CD4-positive, alpha-beta T cell (primary cell): ENCODE data around the gene COX11. TPM values are rescaled to one million over a fixed set of nuclear protein-coding genes. Genes with fewer than 3 reads are reported as not detected.

ENCODE experiments used
- ATAC-seq: fragments of 200-7000 bp; cut with Tn5 transposase; one replicate; pipeline ENCODE4 v1.10.0; 2022; ENCODE audit warnings: mild to moderate bottlenecking; ENCODE audit not compliant: poor library complexity
- CTCF ChIA-PET: fragments of 350-600 bp; sonication (Branson Sonifier 250); formaldehyde crosslinking; loops from one replicate; lab custom pipeline; 2021; ENCODE audit warnings: antibody characterized with exemption, inconsistent platforms; lab: Charles Lee
- POLR2A ChIA-PET: fragments of 350-600 bp; sonication (Branson Sonifier 250); formaldehyde crosslinking; loops from one replicate; lab custom pipeline; 2021; ENCODE audit warnings: antibody characterized with exemption, inconsistent platforms; lab: Charles Lee
- DNase-seq, 14 experiments: peaks; one replicate each; pipeline ENCODE4 v3.0.0-alpha.2; 2013 to 2020; ENCODE audit warnings: mixed read lengths in 2 of 14
- H3K27ac ChIP-seq, 2 donors: one replicate each; pipeline versions ENCODE4 v1.5.1 to v1.7.0; 2013; ENCODE audit warnings: low read length in 2 of 2, low read depth in 1 of 2, mild to moderate bottlenecking in 1 of 2
- H3K27me3 ChIP-seq, 2 experiments: 1 replicate in 1 of 2; 2 replicates in 1 of 2; pipeline versions ENCODE4 v1.6.1 to v1.7.0; 2013; ENCODE audit warnings: low read length in 2 of 2, control low read depth in 1 of 2, mild to moderate bottlenecking in 1 of 2, moderate library complexity in 1 of 2; ENCODE audit not compliant: insufficient read depth in 2 of 2, control insufficient read depth in 1 of 2
- H3K36me3 ChIP-seq: one replicate; pipeline ENCODE4 v1.6.1; 2013; ENCODE audit warnings: low read length, control low read depth; ENCODE audit not compliant: insufficient read depth
- H3K4me1 ChIP-seq: one replicate; pipeline ENCODE4 v1.6.1; 2013; ENCODE audit warnings: low read length, control low read depth; ENCODE audit not compliant: insufficient read depth
- H3K4me3 ChIP-seq: one replicate; pipeline ENCODE4 v1.5.1; 2013; ENCODE audit warnings: mild to moderate bottlenecking, low read length, moderate library complexity
- H3K9me3 ChIP-seq, 2 experiments: 1 replicate in 1 of 2; 2 replicates in 1 of 2; pipeline versions ENCODE4 v1.6.1 to v1.7.0; 2013; ENCODE audit warnings: low read length in 2 of 2, mild to moderate bottlenecking in 2 of 2, control low read depth in 1 of 2, moderate library complexity in 1 of 2; ENCODE audit not compliant: control insufficient read depth in 1 of 2, insufficient read depth in 1 of 2
- H3K27ac Mint-ChIP-seq: one replicate; pipeline ENCODE4 v1.8.0; 2020; ENCODE audit warnings: mixed read lengths
- H3K27me3 Mint-ChIP-seq: one replicate; pipeline ENCODE4 v1.8.0; 2021; ENCODE audit warnings: mixed read lengths
- H3K36me3 Mint-ChIP-seq: one replicate; pipeline ENCODE4 v1.8.0; 2021; ENCODE audit warnings: low read depth, mixed read lengths
- H3K4me1 Mint-ChIP-seq: one replicate; pipeline ENCODE4 v1.8.0; 2021; ENCODE audit warnings: low read depth, mixed read lengths
- H3K4me3 Mint-ChIP-seq: one replicate; pipeline ENCODE4 v1.8.0; 2020; ENCODE audit warnings: mild to moderate bottlenecking, mixed read lengths
- H3K9me3 Mint-ChIP-seq: one replicate; pipeline ENCODE4 v1.8.0; 2020; ENCODE audit warnings: mixed read lengths
- CTCF ChIP-seq: fragments of 200-600 bp; IDR thresholded peaks from one replicate; pipeline ENCODE4 v1.8.0; 2022; ENCODE audit warnings: antibody characterized with exemption, mild to moderate bottlenecking
- intact Hi-C, 2 experiments: fragments of 100-400 bp; cut with DNase I in 1 of 2; cut with micrococcal nuclease in 1 of 2; formaldehyde crosslinking; loops; one replicate each; pipeline versions ENCODE4 v1.15.1 to v1.9.0; 2023 to 2025; cut with DNase I, micrococcal nuclease
- total RNA-seq, 174 experiments: library from RNA in 2 of 174; stranded (reverse) in 2 of 174; gene quantifications; one replicate each; pipeline ENCODE4 v1.2.3 and lab custom pipeline; 2021 to 2026

COX11 gene
- total RNA-seq, 2 experiments from 2014 or later, result 24.1 to 30.3 TPM

DNA sequence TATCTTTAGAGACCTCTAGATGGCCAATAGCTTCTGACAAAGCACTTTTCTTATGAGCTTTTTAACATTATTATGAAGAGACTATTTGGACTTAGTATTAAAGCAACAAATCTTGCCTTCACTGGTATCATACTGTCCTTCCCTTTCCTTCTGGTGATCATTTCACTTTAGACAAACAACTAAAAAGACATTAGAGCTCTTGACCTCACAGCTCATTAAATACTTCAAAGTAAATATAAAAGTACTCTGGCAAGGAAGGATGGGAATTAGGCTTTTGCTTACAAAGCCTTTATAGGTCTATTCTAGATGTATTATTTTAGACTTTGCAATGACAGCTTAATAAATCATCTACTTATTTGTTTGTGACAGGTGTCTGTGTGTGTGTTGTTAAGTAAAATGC lies 11.2 kb upstream of the COX11 start:
- Histone ChIP-seq H3K4me1 (no peaks in the 10 kb centered on the region), H3K9me3 (no peaks in the 10 kb centered on the region), H3K27ac (no peak overlapping the region), H3K4me3 (no peak overlapping the region), H3K36me3 (no peaks in the 10 kb centered on the region), H3K27me3 (no peaks in the 10 kb centered on the region)
- POLR2A ChIA-PET, result no interaction called here
- no peak for ATAC-seq
- no peak for TF ChIP-seq CTCF
- DNase-seq, result no peak
- Mint-ChIP-seq H3K9me3 (no peaks in the 10 kb centered on the region), H3K27ac (no peak overlapping the region), H3K27me3 (no peaks in the 10 kb centered on the region), H3K4me3 (no peak overlapping the region), H3K36me3 (no peaks in the 10 kb centered on the region), H3K4me1 (no peaks in the 10 kb centered on the region)
- CTCF ChIA-PET, result interaction anchor here (1.3 kb wide), 1 partner anchor 14 kb away, joined by 3 read pairs; no protein-coding TSS in a partner anchor
- intact Hi-C loops, result no loop called here

- CTCF ChIA-PET, result no interaction called here
- H3K4me3 Mint-ChIP-seq, result no peak overlapping the region
- H3K27me3 Mint-ChIP-seq, result no peaks in the 10 kb centered on the region
- intact Hi-C loops, result no loop called here
- TF ChIP-seq CTCF, result no peak
- Histone ChIP-seq H3K4me1 (no peaks in the 10 kb centered on the region), H3K27ac (no peak overlapping the region), H3K27me3 (no peaks in the 10 kb centered on the region), H3K9me3 (no peaks in the 10 kb centered on the region), H3K36me3 (no peaks in the 10 kb centered on the region), H3K4me3 (no peak overlapping the region)
- H3K4me1 Mint-ChIP-seq, result no peaks in the 10 kb centered on the region
- H3K27ac Mint-ChIP-seq, result no peak overlapping the region
- DNase-seq (no peak), ATAC-seq (no peak)
- POLR2A ChIA-PET, result no interaction called here
- no peaks in the 10 kb centered on the region for H3K36me3 Mint-ChIP-seq
- no peaks in the 10 kb centered on the region for H3K9me3 Mint-ChIP-seq
Measured at GRCh38 chr17:54977744-54978143, 9.3 kb upstream of the COX11 start.

GRCh38 chr17:54976316-54976715 lies 7.9 kb upstream of the COX11 start:
- Mint-ChIP-seq H3K9me3 (no peaks in the 10 kb centered on the region), H3K4me3 (no peak overlapping the region), H3K4me1 (peaks cover 2% of the 10 kb centered on the region), H3K36me3 (no peaks in the 10 kb centered on the region), H3K27me3 (no peaks in the 10 kb centered on the region), H3K27ac (no peak overlapping the region)
- H3K4me3 ChIP-seq, result no peak overlapping the region
- DNase-seq (no peak), ATAC-seq (no peak)
- ChIA-PET POLR2A (no interaction called here), CTCF (no interaction called here)
- H3K27ac ChIP-seq, result no peak overlapping the region
- H3K36me3 ChIP-seq, result no peaks in the 10 kb centered on the region
- no peaks in the 10 kb centered on the region for H3K4me1 ChIP-seq
- TF ChIP-seq CTCF, result no peak
- intact Hi-C loops, result no loop called here
- no peaks in the 10 kb centered on the region for H3K9me3 ChIP-seq
- H3K27me3 ChIP-seq, result no peaks in the 10 kb centered on the region
